Stimulated activated CD8-positive, alpha-beta memory T cell treated with anti-CD3 and anti-CD28 coated beads, Interleukin-4, amount 100 ng/mL, for 4 hours (primary cell): Measurements from ENCODE around the gene AHCYL1.
"Not testable (repeated sequence)": the region's sequence is repeated elsewhere in the genome, so short reads cannot be mapped to it uniquely, and the experiment has no call there.

ENCODE experiments used
- DNase-seq, 2 donors: peaks; one replicate each; pipeline ENCODE4 v3.0.0-alpha.2; 2020; ENCODE audit warnings: low read depth in 2 of 2, low spot score in 1 of 2

Gene AHCYL1

DNA sequence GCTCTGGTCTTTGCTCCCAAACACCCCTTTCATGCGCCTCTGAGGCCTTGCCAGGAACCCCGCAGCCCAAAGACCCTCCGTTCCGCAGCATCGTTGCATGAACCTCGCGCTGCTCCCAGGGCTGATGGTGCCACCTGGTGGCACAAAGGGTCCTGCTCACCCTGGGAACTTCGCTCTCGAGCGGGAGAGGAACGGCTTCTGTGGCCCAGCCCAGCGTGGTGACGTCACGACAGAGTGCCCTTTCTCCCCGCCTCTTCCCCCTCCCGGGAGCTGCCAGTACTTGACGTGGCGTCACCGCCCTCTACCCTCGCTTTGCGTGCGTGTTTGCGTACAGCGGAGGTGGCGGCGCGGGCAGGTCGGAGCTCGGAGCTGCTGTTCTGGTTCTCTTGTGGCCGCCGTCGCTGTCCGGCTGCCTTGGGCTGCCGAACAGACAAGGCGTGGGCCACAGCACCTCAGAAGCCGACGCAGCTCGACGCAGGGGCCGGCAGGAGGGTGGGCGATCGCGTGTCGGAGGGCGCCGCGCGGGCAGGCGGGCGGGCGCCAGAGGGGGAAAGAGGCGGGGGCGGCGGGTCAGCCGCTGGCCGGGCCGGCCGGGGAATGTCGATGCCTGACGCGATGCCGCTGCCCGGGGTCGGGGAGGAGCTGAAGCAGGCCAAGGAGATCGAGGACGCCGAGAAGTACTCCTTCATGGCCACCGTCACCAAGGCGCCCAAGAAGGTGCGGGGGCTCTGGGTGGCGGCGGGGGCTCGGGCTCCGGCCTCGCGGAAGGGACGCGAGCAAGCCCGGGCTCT is at the start of gene AHCYL1:
AHCYL1 (plus strand) TSS at position 310 of the 791 bp plus-strand sequence; CDS start at position 598, 288 bp downstream.
- DNase-seq, result peak; percentile 98

DNA sequence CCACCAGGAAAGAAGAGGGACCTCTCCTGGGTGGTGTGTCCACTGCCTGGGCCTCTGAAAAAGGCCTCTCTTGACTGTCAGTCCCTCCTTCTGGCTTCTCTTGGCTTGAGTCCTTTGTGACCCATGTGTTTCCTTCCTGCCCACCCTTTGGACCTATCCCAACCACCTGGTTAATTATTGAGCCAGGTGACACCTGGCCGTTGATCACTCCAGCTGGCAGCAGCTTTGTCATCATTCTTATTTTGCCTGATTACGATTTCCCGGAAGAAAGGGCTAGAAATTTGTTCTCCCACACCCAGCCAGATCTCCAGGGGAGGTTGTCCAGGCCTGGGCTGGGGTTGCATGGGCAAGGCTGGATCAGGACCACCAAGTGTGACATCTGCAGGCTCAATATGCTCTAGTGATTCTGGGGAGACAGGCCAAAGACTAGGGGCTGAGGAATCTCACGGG is 49.1 kb upstream of the AHCYL1 start:
- DNase-seq, result no peak

DNA sequence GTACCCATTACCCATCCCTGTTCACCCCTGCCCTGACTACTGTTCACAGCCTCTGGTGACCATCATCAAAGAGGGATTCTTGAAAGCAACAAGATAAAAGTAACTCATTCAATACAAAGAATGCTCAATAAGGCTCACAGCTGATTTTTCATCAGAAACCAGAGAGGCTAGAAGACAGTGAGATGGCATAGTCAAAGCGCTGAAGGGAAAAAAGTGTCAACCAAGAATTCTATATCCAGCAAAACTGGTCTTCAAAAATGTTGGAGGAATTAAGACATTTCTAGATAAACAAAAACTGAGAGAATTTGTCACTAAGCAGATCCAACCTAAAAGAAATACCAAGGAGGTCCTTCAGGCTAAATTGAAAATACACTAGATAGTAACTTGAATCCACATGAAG is 46.8 kb upstream of the AHCYL1 start:
- no peak for DNase-seq

DNA sequence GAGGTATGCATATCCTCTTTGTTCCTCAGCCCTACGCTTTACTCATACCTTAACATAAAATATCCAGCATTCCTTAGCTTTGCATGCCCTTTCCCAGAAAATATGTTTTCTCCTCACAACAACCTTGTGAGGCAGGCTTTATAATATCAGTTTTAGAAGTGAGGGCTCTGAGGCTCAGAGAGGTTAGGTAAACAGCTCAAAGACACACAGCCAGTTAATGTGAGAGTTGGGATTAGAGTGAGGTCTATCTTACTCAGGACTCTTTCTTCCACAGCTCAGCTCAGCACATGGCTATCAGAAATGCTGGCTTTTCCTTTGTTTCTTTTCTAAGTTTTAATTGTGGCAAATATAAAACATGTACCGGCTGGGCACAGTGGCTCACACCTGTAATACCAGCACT is 46.0 kb upstream of the AHCYL1 start:
- no peak for DNase-seq

DNA sequence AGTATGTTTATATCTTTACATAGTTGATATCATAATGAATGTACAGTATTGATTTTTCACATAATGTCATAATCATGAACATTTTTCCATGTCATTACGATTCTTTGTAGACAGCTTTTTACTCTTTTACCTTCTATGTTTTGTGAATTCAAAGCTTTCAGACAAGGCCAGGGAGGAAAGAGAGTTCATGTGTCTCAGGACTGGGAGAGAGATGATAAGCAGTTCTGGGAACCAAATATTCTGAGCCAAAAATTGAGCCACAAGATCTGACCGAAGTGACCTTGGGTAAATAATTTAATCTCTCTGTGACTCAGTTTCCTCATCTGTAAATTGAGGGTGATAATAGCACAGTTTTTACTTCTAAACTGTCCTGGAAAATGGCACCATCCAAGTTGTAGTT is 42.1 kb upstream of the AHCYL1 start:
- DNase-seq, result no peak

DNA sequence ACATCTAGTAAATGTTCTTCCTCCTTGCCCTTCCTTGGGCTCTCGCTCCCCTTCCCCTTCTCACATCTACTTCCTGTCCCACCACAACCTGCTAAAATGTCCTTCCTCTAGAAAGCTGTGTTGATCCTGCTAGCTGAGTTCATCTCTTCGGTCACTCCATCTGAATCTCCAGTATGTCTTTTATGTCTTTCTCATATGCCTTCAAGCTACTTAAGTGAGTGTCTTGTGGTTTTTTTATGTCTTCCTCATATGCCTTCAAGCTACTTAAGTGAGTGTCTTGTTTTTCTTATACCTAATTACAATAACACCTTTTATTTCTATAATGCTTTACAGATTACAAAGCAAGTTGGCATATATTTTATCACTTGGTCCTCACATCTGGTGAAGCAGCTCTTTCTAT is 40.0 kb upstream of the AHCYL1 start:
- DNase-seq, result no peak

DNA sequence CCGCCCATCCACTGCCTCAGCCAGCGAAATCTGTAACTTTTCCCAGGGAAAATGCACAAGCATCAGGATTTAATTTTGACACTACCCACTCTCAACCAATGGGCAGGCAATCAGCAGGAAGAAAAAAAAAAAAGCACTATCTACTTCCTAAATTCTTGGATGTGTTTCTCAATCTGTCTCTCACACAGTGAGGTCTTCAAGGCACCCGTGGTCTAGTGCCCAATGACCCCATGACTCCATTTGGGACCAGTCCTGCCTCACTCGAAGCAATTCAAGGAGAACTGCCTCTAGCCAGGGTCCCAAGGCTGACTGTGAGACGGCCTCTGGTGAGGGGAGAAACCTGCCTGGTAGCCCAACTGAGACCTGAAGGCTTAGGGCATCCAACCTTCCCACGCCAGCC is 38.1 kb upstream of the AHCYL1 start:
- DNase-seq, result no peak

DNA sequence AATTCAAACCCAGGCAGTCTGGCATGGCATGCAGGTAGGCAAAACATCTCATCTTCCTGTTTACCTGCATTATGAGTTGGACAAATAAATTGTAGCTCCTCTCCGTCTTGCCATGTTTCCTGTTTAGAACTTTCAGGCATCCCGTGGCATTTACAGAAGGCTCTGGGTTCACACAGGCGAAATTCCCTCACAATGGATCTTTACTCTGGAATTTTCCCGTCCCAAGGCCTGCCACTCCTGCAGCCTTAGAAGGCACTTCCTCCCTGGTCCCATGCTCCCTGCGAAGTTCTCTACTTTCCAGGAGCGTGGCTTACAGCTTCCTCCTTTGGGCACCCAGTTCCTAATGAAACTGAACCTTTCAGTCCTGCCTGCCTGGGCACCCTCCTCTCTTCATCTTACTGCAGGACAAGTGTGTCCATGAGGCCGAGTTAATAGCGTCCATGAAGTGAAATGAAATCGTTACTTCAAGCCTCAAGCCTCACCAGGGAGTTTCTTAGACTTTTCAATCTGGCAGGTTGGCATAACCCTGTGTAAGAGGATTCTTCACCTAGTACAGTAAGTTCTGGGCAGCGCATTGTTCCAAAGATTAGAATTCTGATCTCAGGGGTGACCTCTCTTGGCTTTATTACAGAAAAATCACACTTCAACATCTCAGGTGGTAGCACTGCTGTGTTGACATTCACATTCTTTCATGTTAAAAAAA is 36.8 kb upstream of the AHCYL1 start:
- DNase-seq, result no peak

DNA sequence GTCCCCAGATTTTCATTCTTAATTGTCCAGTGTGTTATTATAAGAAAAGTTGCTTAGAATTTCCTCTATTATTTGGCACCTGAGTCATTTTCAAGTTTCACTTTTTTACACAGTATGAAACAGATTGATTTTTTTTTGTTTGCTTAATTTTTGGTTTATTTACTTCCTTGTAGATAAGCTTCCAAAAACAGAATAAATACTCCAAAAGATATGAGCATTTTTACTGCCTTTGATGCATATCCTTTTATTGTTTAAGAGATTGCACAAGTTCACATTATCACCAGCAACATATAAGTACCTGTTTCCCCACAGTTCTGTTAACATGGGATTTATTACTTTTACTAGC is 36.3 kb upstream of the AHCYL1 start:
- DNase-seq, result no peak

DNA sequence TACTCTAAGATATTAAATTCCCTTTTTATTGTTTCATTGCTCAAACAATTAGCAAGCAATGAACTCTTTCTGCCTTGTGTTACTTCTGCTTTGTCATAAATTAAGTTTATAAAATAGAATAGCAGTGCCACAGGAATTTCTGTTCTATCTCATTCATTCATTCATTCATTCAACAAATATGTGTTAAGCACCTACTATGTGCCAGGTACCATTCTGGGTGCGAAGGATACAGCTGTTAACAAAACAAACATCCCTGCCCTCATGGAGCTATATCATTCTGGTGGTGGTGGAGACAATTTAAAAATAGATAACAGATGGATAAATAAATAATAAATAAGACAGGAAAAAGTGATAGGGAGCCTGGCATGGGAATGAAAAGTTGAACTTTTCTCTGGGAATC is 34.5 kb upstream of the AHCYL1 start:
- DNase-seq, result no peak

DNA sequence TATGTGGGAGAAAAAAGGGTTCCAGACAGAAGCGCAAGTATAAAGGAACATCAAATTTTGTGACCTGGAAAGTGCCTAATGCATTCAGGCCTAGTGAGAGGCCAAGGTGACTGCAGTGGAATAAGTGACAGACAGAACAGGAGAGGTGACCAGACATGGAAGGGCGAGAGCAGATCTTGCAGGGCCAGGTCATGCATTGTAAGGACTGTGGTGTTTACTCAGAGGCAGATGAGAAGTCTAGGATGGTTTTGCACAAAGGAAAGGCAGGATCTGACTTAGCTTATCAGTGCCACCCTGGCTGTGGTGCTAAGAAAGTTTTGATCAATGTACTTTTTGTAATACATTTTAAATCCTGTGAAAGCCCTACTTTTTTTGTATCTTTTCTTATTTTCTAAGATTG is 34.1 kb upstream of the AHCYL1 start:
- DNase-seq, result no peak

DNA sequence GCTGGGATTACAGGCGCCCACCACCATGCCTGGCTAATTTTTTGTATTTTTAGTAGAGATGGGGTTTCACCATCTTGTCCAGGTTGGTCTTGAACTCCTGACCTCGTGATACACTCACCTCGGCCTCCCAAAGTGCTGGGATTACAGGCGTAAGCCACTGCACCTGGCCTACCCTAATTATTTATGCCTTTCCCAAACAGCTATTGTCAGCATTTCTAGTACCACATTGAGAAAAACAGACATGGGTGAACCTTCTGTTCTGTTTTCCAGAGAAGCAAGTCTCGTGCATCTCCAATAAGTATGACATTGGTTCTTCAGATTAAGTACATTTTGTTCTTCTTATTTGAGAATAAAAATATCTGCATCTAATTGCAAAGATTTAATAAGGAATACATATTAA is 33.1 kb upstream of the AHCYL1 start:
- DNase-seq, result not testable (repeated sequence)

DNA sequence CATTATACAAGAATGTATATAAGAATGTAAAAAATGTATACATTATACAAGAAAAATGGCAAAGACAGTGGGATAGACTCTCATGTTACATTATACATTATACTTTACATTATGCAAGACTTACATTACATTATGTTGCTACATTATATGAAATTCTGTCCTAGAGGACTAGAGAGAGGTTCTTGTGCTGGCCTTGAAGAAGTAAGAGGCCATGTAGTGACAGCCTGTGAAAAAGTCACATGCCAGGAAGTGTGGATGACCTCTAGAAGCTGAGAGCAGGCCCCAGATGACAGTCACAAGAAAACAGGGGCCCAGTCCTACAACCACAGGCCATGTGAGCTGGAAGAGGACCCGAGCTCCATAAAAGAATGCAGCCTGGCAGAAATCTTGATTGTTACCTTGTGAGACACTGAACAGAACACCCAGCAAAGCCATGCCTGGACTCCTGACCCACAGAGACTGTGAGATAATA is 30.5 kb upstream of the AHCYL1 start:
- no peak for DNase-seq

DNA sequence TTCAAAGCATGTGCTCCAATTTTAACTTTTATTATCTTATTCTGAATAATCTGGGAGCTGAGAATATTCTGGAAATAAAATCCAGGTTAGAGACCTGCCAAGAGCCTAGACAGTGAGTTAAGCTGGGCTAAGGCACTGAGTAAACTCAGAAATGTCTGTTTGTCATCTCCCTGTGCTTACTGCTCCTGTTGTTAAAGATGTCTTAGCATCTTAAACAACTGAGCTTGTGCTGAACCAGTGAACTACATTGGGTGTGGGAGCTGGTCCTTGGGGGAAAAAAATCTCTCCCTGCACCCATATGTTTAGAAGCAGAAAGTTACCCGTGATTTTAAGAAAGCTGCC is 25.0 kb upstream of the AHCYL1 start:
- no peak for DNase-seq

DNA sequence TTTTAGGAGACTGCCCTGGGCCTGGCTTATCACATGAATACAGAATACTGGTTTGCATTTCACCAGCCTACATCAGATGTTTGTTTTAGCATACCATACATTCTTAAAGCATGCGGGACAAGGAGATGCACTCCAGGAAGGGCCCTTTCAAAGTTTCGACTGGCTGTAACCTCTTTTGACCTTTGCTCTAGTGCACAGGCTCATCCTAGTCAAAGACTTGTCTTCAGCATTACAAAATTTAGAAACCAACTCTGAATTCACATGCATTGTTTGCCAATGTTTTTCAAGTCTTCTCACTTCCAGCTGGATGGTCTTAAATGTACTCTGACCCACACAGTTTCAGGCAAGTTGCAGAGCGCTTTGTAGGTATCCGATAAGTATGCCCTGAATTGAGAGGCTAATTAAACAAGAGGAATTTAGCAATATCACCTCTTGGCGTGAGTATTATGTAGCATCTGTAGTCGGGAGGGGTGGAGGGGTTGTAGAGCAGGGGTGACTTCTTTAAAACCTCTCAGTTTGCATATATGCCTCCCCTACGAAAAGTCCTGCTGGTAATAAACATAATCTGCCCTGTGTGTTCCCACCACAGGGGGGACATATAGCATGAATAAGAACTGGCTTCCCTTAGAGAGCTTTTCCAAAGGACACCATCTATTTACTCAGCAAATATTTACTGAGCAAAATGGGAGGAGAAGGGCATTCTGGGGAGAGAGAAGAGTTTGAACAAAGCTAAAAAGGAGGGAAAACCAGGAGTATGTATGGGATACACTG is 24.4 kb upstream of the AHCYL1 start:
- DNase-seq, result no peak

DNA sequence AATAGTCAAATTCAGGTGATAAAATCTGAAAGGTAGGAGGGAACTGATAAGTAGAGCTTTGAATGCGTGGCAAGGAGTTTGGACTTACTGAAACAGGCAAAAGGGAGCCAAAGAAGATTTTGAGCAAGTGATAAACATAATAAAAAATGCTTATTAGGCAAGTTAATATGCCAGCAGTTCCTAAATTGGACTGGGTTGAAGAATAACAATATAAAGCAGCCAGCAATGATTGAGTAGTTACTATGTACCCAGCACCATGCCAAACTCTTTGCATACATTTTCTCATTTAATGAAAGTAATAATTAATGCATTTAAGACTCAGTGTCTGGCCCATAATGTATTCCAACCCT is 23.8 kb upstream of the AHCYL1 start:
- no peak for DNase-seq

DNA sequence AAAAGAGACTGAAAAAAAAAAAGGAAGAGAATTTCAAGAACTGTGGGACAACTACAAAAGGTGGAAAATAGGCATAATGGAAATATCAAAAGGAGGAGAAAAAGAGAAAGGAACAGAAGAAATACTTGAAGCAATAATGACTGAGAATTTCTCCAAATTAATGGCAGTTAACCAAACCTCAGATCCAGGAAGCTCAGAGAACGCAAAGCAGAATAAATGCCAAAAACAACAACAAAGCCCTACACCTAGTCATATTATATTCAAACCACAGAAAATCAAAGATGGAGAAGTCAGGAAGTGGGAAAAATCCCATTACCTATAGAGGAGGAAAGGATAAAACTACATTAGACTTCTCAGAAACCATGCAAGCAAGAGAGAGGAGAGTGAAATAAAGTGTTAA is 20.7 kb upstream of the AHCYL1 start:
- no peak for DNase-seq

DNA sequence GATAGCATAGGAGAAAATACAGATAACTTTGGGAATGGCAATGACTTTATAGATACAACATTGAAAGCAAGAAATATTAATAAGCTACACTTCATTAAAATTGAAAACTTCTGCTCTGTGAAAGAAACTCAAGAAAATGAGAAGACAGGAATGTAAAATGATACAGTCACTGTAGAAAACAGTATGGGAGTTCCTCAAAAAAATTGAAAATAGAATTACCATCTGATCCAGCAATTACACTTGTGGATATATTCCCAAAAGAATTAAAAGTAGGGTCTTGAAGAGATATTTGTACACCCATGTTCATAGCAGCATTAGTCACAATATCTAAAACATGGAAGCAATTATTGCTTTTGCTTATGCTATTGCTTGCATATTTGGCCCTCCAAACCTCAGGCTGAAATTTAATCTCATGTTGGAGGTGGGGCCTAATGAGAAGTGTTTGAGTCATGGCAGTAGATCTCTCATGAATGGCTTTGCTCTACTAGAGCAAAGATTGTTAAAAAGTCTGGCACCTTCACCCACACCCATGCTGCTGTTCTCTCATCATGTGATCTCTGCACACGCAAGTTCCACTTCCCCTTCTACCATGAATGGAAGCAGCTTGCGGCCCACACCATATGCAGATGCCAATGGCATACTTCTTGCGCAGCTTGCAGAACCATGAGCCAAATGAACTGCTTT is 15.3 kb upstream of the AHCYL1 start:
- DNase-seq, result no peak

DNA sequence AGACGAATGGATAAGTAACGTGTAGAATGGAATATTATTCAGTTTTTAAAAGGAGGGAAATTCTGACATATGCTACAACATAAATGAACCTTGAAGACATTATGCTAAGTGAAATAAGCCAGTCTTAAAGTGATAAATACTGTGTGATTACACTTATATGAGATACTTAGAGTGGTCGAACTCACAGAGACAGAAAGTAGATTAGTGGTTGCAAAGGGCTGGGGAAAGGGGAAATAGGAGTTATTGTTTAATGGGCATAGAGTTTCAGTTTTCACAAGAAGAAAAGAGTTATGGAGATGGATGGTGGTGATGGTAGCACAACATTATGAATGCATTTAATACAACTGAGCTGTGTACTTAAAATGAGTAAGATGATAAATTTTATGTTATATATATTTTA is 14.7 kb upstream of the AHCYL1 start:
- DNase-seq, result no peak

DNA sequence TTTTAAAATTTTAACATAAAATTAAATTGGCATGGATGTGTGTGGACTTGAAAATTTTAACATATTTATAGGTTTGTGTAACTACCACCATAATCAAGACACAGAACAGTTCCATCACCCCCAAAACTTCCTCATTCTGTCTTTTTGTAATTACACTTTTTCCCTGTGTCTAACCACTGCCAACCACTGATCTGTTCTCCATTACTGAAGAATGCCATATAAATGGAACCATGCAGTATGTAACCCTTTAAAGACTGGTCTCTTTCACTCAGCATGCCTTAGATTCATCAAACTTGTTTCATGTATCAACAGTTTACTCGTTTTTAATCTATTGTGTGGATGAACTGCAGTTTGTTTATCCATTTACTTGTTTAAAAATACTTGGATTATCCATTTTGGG is 13.0 kb upstream of the AHCYL1 start:
- DNase-seq, result no peak

DNA sequence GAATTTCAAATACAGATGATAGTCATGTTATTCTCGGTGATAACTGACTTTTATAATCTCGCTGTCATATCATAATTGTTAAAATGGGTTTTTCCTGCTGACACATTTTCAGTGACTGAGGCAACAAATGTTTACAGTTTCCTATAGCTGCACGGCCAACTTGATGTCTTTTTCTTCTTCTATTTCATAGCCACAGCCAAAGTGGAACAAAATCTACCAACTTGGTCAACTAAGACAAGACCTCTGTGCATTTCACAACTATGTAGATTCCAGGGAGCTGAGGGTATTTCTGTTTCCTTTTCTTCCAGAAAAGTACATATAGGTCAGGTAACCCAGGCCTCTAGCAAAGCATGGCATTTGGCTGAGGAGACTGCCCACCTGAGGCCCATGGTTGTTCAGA is 10.4 kb upstream of the AHCYL1 start:
- DNase-seq, result no peak

DNA sequence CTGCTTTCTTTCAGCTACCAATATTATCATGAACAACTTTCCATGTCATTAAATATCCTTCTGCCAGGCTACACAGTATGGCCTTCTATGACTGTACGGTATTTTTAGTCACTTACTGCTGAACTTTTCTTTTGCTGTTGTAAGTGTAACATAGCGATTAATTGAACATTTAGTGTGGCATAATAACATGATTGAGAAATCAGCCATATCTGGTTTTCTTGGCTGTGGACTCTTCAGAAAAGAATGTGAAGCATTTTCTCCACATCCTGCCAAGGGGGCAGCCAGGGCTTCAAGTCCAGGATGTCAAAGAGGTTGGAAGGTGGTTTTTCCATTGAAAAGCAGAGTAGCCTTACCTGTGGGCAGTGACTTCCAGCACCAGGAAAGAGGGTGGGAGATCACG is 8.8 kb upstream of the AHCYL1 start:
- DNase-seq, result no peak
